GM10266 (cell line): ENCODE measurements around the gene RPL28.
A peak's percentile ranks its signal among the peaks of the same experiment; 100 is the strongest.

ENCODE experiments used
- DNase-seq: peaks from one replicate; pipeline ENCODE4 v3.0.0; 2012; ENCODE audit errors: extremely low spot score
- CTCF ChIP-seq: IDR thresholded peaks from 2 replicates; pipeline ENCODE4 v1.5.1; 2012; ENCODE audit warnings: mild to moderate bottlenecking, low read depth; ENCODE audit not compliant: control insufficient read depth, insufficient read depth; ENCODE audit errors: missing control alignments

RPL28 gene

GRCh38 chr19:55362990-55363716 lies 22.6 kb upstream of the RPL28 start, which contains the start of gene GARIN5B:
TSS of gene GARIN5B (minus strand) at chr19:55363260. CDS start at chr19:55363066, 194 bp downstream.
- DNase-seq: no peak
- TF ChIP-seq CTCF: no peak

GRCh38 chr19:55365245-55365644 lies 20.5 kb upstream of the RPL28 start:
- no peak for DNase-seq
- no peak for TF ChIP-seq CTCF

GRCh38 chr19:55365964-55366363 lies 19.8 kb upstream of the RPL28 start:
- no peak for DNase-seq
- no peak for TF ChIP-seq CTCF

- DNase-seq: no peak
- TF ChIP-seq CTCF: no peak
These were observed 18.9 kb upstream of the RPL28 start for GRCh38 chr19:55366790-55367189.

GRCh38 chr19:55368106-55368505 lies 17.6 kb upstream of the RPL28 start:
- no peak for TF ChIP-seq CTCF
- no peak for DNase-seq

GRCh38 chr19:55368701-55369563 lies 16.8 kb upstream of the RPL28 start:
- DNase-seq: peak; percentile 76
- TF ChIP-seq CTCF: no peak
